ENCODE data around the gene IKZF1. TPM values are rescaled to one million over a fixed set of nuclear protein-coding genes. Genes with fewer than 3 reads are reported as not detected.

IKZF1 gene
- total and polyA plus RNA-seq, 4 donors, result 4.0 to 37.8 (median 18.5) TPM

- H3K36me3 ChIP-seq (ENCODE audit: control insufficient read depth in 4 of 4, insufficient read depth in 4 of 4, low read length in 4 of 4), result no peaks in the 10 kb centered on the region
- DNase-seq (no peak), ATAC-seq (ENCODE audit: insufficient read depth, low FRiP score) (no peak)
- 61 to 68% methylated on average over 3 of the region's 3 CpGs for WGBS, 2 donors
- H3K27me3 ChIP-seq (ENCODE audit: control insufficient read depth in 3 of 3, insufficient read depth in 3 of 3, low read length in 2 of 3), result peaks cover 5 to 89% (median 52%) of the 10 kb centered on the region in 3 donors
- no peak overlapping the region for H3K4me3 ChIP-seq
- H3K27ac ChIP-seq (ENCODE audit: low read depth in 1 of 2, low read length in 1 of 2), result no peak overlapping the region
- no peaks in the 10 kb centered on the region for H3K9me3 ChIP-seq (ENCODE audit: control insufficient read depth in 4 of 4, insufficient read depth in 3 of 4, low read length in 3 of 4)
- H3K9ac ChIP-seq (ENCODE audit: insufficient read depth in 1 of 2, low read length in 2 of 2), result no peak overlapping the region
- no peak for TF ChIP-seq CTCF (IDR thresholded peaks at IDR 0.05; ENCODE audit: control extremely low read depth, extremely low read depth)
- H3K4me1 ChIP-seq (ENCODE audit: control insufficient read depth in 5 of 5, insufficient read depth in 5 of 5, low read length in 5 of 5), result no peaks in the 10 kb centered on the region
These were observed 5.2 kb downstream of the IKZF1 start for GRCh38 chr7:50309721-50310120.

- H3K9ac ChIP-seq (ENCODE audit: insufficient read depth in 1 of 2, low read length in 2 of 2), result no peak overlapping the region
- H3K27ac ChIP-seq (ENCODE audit: low read depth in 1 of 2, low read length in 1 of 2), result no peak overlapping the region
- no peaks in the 10 kb centered on the region for H3K36me3 ChIP-seq (ENCODE audit: control insufficient read depth in 4 of 4, insufficient read depth in 4 of 4, low read length in 4 of 4)
- 66 to 71% methylated on average over 6 of the region's 6 CpGs for WGBS, 2 donors
- no peak for ATAC-seq (ENCODE audit: insufficient read depth, low FRiP score)
- TF ChIP-seq CTCF (IDR thresholded peaks at IDR 0.05; ENCODE audit: control extremely low read depth, extremely low read depth), result no peak
- no peaks in the 10 kb centered on the region for H3K9me3 ChIP-seq (ENCODE audit: control insufficient read depth in 4 of 4, insufficient read depth in 3 of 4, low read length in 3 of 4)
- peaks cover 4 to 86% (median 49%) of the 10 kb centered on the region in 3 donors for H3K27me3 ChIP-seq (ENCODE audit: control insufficient read depth in 3 of 3, insufficient read depth in 3 of 3, low read length in 2 of 3)
- DNase-seq, result no peak
- no peak overlapping the region for H3K4me3 ChIP-seq
- no peaks in the 10 kb centered on the region for H3K4me1 ChIP-seq (ENCODE audit: control insufficient read depth in 5 of 5, insufficient read depth in 5 of 5, low read length in 5 of 5)
These were observed 5.8 kb downstream of the IKZF1 start for GRCh38 chr7:50310361-50310760.

GRCh38 chr7:50310956-50311355, 6.4 kb downstream of the IKZF1 start:
- H3K9ac ChIP-seq (ENCODE audit: insufficient read depth in 1 of 2, low read length in 2 of 2), result no peak overlapping the region
- no peak for TF ChIP-seq CTCF (IDR thresholded peaks at IDR 0.05; ENCODE audit: control extremely low read depth, extremely low read depth)
- H3K4me3 ChIP-seq, result no peak overlapping the region
- ATAC-seq (ENCODE audit: insufficient read depth, low FRiP score) (no peak), DNase-seq (no peak)
- no peaks in the 10 kb centered on the region for H3K9me3 ChIP-seq (ENCODE audit: control insufficient read depth in 4 of 4, insufficient read depth in 3 of 4, low read length in 3 of 4)
- H3K27me3 ChIP-seq (ENCODE audit: control insufficient read depth in 3 of 3, insufficient read depth in 3 of 3, low read length in 2 of 3), result peaks cover 0 to 80% (median 43%) of the 10 kb centered on the region in 3 donors
- peaks cover 0 to 1% (median 0%) of the 10 kb centered on the region in 5 donors for H3K4me1 ChIP-seq (ENCODE audit: control insufficient read depth in 5 of 5, insufficient read depth in 5 of 5, low read length in 5 of 5)
- 94 to 95% methylated on average over 1 of the region's 1 CpG for WGBS, 2 donors
- no peak overlapping the region for H3K27ac ChIP-seq (ENCODE audit: low read depth in 1 of 2, low read length in 1 of 2)
- H3K36me3 ChIP-seq (ENCODE audit: control insufficient read depth in 4 of 4, insufficient read depth in 4 of 4, low read length in 4 of 4), result no peaks in the 10 kb centered on the region

Measured in lung (tissue), 12 donors.